ENCODE measurements around the gene DLG5. TPM values are rescaled to one million over a fixed set of nuclear protein-coding genes. Genes with fewer than 3 reads are reported as not detected.

DLG5 gene
- total RNA-seq, 4 donors from 2014 or later, result 28.6 to 51.2 (median 40.3) TPM

DNA sequence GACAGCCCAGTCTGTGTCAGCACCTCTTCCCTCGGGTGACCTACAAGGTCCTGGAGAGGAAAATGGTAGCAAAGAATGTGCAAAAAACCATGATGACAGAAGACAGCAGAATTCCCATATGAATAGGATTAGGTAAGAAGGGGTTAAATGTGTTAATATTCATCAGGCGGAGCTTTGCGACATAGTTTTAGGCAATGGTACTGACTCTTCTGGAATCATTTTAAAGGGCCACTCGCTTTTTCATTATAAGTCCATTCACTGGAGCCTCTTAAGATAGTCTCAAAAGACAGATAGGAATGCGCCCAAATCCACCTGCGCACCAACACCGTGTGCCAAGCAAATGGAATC lies 38.2 kb downstream of the DLG5 start:
- DNase-seq (no peak), ATAC-seq (peak; percentile 26 to 59)
- H3K27ac ChIP-seq, result peak overlapping the region; percentile 75 to 80 (median 76)
- intact Hi-C loops (cut with DNase I; ENCODE audit: low total_unique reads) (no loop called here), in situ Hi-C loops (cut with MboI; ENCODE audit: low sequenced_read_pairs in 4 of 4) (no loop called here)
- no peak for TF ChIP-seq POLR2A (IDR thresholded peaks at IDR 0.05)
- TF ChIP-seq, protein P1, sequence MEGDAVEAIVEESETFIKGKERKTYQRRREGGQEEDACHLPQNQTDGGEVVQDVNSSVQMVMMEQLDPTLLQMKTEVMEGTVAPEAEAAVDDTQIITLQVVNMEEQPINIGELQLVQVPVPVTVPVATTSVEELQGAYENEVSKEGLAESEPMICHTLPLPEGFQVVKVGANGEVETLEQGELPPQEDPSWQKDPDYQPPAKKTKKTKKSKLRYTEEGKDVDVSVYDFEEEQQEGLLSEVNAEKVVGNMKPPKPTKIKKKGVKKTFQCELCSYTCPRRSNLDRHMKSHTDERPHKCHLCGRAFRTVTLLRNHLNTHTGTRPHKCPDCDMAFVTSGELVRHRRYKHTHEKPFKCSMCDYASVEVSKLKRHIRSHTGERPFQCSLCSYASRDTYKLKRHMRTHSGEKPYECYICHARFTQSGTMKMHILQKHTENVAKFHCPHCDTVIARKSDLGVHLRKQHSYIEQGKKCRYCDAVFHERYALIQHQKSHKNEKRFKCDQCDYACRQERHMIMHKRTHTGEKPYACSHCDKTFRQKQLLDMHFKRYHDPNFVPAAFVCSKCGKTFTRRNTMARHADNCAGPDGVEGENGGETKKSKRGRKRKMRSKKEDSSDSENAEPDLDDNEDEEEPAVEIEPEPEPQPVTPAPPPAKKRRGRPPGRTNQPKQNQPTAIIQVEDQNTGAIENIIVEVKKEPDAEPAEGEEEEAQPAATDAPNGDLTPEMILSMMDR (IDR thresholded peaks at IDR 0.05 in 4 of 5, conservative IDR thresholded peaks at IDR 0.05 in 1 of 5), result no peak
- H3K4me3 ChIP-seq, result peak overlapping the region in 3 of 4 donors; percentile 0 to 14 (median 1)
- no peaks in the 10 kb centered on the region for H3K36me3 ChIP-seq
- H3K27me3 ChIP-seq, result no peaks in the 10 kb centered on the region
- no peaks in the 10 kb centered on the region for H3K9me3 ChIP-seq
- peaks cover 69 to 77% of the 10 kb centered on the region in 2 donors for H3K4me1 ChIP-seq

DNA sequence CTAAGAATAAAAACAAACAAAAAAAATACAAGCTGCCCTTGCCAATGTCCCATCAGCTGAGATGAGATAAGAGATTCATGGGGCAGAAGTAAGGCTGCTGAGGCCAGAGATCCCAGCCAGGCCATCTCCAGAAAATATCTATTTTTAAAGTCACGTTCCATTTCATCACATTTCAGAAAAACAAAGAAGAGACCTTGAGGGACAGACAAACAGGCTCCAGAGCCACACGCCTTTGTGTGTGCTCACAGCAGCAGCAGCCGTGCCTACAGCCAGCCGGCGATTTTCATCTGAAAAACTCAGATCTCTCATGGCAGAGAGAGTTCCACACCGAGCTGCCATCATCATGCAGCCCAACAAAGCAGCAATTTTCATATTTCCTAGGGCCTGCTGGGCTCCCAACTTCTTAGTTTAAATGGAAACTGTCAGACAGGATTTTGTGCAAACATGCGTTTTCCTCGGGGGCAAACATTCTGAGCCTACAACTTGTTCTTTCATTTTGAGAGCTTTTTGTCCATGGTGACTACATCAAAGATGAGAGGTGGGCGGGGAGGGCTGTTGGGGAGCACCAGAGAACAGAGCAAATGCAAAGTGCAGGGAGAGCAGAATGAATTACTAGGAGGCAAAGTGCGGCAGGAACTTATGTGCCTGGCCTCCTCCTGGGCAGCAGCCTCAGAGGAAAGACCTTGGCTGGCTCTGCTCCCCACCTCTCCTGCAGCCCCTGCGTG lies 38.8 kb downstream of the DLG5 start:
- intact Hi-C loops (cut with DNase I; ENCODE audit: low total_unique reads), result no loop called here
- Histone ChIP-seq H3K36me3 (no peaks in the 10 kb centered on the region), H3K4me1 (peaks cover 66 to 75% of the 10 kb centered on the region in 2 donors), H3K4me3 (peak overlapping the region in 3 of 4 donors; percentile 0 to 14 (median 1)), H3K9me3 (no peaks in the 10 kb centered on the region), H3K27me3 (no peaks in the 10 kb centered on the region), H3K27ac (peak overlapping the region; percentile 75 to 80 (median 76))
- in situ Hi-C loops (cut with MboI; ENCODE audit: low sequenced_read_pairs in 4 of 4), result no loop called here
- ATAC-seq, result peak; percentile 34 to 66
- TF ChIP-seq, protein P1 (IDR thresholded peaks at IDR 0.05 in 4 of 5, conservative IDR thresholded peaks at IDR 0.05 in 1 of 5), result no peak
- peak in 1 of 2 donors; percentile 20 for TF ChIP-seq POLR2A (IDR thresholded peaks at IDR 0.05)
- no peak for DNase-seq

DNA sequence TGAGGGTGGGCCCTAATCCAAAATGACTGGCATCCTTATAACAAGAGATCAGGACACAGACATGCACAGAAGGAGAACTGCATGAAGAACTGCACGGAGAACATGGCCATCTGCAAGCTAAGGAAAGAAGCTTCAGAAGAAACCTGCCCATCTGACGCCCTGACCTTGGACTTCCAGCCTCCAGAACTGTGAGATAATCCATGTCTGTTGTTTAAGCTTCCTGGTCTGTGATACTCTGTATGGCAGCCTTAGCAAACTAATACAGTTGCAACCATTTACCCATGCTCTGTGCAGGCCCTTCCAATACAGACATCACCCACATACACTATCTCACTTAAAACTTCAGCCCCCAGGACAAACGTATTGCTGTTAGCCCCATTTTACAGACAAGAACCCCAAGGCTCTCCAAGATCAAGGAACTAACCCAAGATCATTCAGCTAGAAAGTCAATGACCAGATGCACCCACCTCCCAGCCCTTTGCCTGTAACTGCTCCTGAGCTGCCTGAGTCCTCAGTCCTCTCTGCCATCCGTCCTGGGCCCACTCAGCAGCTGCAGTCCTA lies 39.7 kb downstream of the DLG5 start:
- TF ChIP-seq, protein P1 (IDR thresholded peaks at IDR 0.05 in 4 of 5, conservative IDR thresholded peaks at IDR 0.05 in 1 of 5), result no peak
- no peak for TF ChIP-seq POLR2A (IDR thresholded peaks at IDR 0.05)
- in situ Hi-C loops (cut with MboI; ENCODE audit: low sequenced_read_pairs in 4 of 4), result no loop called here
- peak overlapping the region in 1 of 4 donors; percentile 20 for H3K4me3 ChIP-seq
- intact Hi-C loops (cut with DNase I; ENCODE audit: low total_unique reads), result no loop called here
- no peaks in the 10 kb centered on the region for H3K36me3 ChIP-seq
- peaks cover 66 to 77% of the 10 kb centered on the region in 2 donors for H3K4me1 ChIP-seq
- no peaks in the 10 kb centered on the region for H3K9me3 ChIP-seq
- DNase-seq (no peak), ATAC-seq (no peak)
- peak overlapping the region; percentile 75 to 80 (median 76) for H3K27ac ChIP-seq
- no peaks in the 10 kb centered on the region for H3K27me3 ChIP-seq

DNA sequence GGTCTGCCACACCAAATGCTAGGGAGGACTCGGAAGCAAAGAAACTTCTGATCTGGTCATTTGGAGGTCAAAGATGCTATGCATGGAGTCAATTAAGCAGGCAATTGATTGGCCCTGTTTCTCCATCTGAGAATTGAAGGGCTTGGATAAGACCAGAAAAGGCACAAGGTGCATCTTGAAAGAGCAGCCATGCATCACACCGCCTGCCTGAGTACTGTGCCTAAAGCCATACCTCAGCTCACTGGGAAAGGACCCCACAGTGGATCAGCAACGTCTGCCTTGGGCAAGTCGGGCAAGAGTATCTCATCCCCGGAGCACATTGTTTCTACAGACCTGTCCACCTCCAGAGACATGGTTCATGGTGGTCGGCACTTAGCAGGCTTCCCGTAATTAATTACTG lies 42.4 kb downstream of the DLG5 start:
- Histone ChIP-seq H3K4me1 (peaks cover 77 to 81% of the 10 kb centered on the region in 2 donors), H3K36me3 (no peaks in the 10 kb centered on the region), H3K27ac (peak overlapping the region in 2 of 4 donors; percentile 82 to 95), H3K9me3 (no peaks in the 10 kb centered on the region), H3K27me3 (no peaks in the 10 kb centered on the region), H3K4me3 (no peak overlapping the region)
- ATAC-seq (no peak), DNase-seq (no peak)
- no peak for TF ChIP-seq POLR2A (IDR thresholded peaks at IDR 0.05)
- TF ChIP-seq, protein P1 (IDR thresholded peaks at IDR 0.05 in 4 of 5, conservative IDR thresholded peaks at IDR 0.05 in 1 of 5), result no peak
- intact Hi-C loops (cut with DNase I; ENCODE audit: low total_unique reads), result loop anchor here (5.0 kb wide), 1 partner anchor 98 kb away; no protein-coding TSS in a partner anchor
- in situ Hi-C loops (cut with MboI; ENCODE audit: low sequenced_read_pairs in 4 of 4), result no loop called here

All from gastrocnemius medialis (tissue), 4 donors.